HG03064 (cell line): ENCODE measurements around the gene RTCA.
A peak's percentile ranks its signal among the peaks of the same experiment; 100 is the strongest.
"Not testable (repeated sequence)": the region's sequence is repeated elsewhere in the genome, so short reads cannot be mapped to it uniquely, and the experiment has no call there.

Experiments
- ATAC-seq: cut with Tn5 transposase; IDR thresholded peaks from one replicate; pipeline ENCODE4 v1.9.1; 2021; ENCODE audit warnings: low read depth; ENCODE audit not compliant: unreplicated experiment

The RTCA gene

DNA sequence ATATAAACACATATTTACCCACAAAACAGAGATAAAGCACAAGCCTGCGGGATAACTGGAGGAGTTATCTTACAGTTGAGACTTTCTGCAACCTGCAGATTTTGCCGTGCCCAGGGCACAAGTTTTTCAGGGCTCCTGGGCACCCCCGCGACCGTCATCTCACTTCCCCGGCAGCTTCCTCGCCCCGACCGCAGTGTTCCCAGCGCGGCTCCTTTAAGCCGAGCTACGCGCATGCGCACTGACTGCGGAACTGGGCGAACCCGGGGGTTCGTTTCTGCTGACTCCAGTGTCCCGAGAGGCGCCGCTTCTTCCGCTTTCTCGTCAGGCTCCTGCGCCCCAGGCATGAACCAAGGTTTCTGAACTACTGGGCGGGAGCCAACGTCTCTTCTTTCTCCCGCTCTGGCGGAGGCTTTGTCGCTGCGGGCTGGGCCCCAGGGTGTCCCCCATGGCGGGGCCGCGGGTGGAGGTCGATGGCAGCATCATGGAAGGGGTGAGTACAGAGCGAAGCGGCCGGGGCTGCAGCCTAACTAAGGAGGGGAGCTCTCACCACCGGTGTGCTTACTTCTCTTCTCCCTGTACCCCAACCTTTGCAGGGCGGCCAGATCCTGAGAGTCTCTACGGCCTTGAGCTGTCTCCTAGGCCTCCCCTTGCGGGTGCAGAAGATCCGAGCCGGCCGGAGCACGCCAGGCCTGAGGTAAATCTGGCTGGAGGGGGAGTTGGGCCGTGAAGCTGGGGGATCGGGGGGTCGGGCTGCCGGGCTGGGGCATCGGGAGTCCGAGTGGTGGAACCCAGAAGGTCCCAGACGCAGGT is at the start of gene RTCA:
TSS of gene RTCA (plus strand) at position 286 of the 810 bp plus-strand sequence. CDS start at position 446, 160 bp downstream.
- ATAC-seq: peak; percentile 96

DNA sequence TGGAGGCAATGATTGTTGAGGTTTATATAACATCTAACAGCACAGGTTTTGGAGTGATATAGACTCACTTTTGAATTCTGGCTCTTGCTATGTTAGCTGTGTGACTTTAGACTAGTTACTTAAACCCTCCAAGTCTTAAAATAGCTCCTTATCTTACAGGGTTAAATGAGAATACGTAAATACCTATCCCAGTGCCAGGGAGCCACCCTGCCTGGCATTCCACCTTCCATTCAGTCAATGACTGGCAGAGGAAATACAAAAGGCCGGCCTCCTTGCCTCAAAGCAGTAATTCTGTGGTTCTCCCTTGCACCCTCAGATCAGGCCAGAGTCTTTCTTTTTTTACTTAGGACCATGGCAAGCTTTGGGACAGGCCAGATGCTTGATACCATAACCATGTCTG is 48.2 kb upstream of the RTCA start:
- ATAC-seq: no peak

DNA sequence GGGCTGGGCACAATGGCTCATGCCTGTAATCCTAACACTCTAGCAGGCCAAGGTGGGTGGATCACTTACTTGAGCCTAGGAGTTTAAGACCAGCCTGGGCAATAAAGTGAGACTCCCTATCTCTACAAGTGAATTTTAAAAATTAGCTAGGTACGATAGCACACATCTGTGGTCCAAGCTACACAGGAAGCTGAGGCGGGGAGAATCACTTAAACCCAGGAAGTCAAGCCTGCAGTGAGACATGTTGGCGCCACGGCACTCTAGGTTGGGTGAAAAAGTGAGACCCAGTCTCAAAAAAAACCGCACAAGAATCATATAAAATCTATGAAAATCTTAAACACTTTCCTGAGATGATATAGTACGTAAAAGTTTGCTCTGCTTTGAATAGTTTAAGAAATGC is 46.6 kb upstream of the RTCA start:
- no peak for ATAC-seq

- no peak for ATAC-seq
Observed at GRCh38 chr1:100219883-100220282, 46.1 kb upstream of the RTCA start.

DNA sequence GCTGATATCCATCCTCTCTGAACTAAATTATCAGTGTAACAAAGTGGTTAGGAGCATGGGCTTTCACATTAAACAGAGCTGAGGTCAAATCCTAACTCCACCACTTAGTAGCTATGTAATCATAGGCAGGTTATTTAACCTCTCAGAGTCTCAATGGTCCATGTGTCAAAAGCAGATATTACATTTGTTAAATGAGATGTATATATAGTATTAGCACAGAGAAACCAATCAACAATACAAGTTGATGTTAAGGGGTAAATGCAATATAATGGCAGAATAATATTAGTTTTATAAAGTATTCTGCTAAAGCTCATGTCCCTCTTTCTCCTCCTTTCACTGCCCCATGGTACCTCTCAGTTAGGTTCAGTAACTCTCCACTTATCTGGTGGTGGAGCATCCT is 43.6 kb upstream of the RTCA start:
- ATAC-seq: no peak

- ATAC-seq: no peak
Observed at GRCh38 chr1:100229681-100230443, 36.2 kb upstream of the RTCA start.

- ATAC-seq: no peak
Observed at GRCh38 chr1:100230765-100231164, 35.3 kb upstream of the RTCA start.

GRCh38 chr1:100231721-100232120 is 34.3 kb upstream of the RTCA start:
- no peak for ATAC-seq

DNA sequence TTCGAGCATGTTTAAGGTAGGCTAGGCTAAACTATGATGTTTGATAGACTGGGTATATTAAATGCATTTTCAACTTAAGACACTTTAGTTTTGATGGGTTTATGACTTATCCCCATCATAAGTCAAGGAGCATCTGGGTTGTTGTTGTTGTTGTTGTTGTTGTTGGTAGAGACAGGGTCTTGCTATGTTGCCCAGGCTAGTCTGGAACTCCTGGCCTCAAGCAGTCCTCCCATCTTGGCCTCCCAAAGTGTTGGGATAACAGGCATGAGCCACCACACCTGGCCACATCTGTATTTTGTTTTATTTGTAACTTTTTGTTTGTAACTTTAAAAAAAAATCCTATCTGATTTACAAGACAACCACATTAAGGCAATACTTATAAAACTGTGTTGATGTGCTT is 33.9 kb upstream of the RTCA start:
- no peak for ATAC-seq

GRCh38 chr1:100233566-100233965 is 32.5 kb upstream of the RTCA start:
- ATAC-seq: not testable (repeated sequence)

GRCh38 chr1:100234432-100234831 is 31.6 kb upstream of the RTCA start:
- no peak for ATAC-seq

DNA sequence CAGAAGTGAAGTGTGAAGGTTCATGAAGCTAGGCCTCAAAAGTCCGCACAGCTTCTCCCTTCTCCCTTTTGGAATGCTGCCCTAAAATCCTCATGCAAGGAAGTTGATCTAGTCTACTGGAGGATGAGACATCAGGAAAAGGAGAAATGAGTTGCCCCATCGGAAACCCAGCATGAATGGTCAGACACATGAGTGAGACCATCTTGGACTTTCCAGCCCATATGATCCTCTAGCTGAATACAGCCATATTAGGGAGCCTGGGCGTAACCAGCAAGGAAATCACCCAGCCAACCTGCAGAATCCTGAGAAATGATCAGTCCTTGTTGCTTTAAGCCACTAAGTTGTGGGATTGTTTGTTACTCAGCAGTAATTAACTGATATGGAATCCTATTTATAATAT is 28.9 kb upstream of the RTCA start:
- ATAC-seq: no peak

DNA sequence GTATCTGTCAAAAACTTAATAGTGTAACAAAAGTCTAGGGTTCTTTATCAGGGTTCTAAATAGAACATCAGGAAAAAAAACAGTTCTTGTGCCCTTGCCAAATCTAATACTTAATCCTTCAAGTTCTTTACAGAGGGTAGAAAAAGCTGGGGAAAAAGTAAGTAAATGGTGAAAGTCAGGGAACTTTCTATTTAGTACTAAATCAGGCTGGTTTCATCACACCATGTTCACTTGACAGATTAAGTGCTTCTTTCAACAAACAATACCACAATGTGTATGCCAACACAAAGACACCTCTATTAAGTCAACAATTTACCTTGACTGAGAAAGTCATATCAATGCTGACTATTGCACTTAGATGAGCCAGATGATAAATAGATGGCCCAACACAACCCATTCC is 26.1 kb upstream of the RTCA start:
- no peak for ATAC-seq

DNA sequence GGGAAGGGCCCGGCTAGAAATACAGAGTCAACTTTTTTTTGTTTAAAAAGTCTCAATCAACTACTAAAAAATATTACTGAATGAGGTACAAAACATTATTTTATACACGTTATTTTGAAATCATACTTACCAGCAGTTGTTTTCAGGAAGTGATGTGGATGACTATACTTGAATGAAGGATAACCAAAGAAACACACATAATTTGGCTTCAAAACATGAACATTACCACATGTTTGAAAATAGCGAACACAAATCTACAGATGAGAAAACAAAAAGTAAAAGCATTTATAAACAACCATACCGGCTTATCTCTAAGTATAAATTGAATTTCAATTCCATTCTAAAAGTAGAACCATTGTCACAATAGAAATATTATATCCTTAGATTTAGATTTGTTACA is 25.4 kb upstream of the RTCA start:
- no peak for ATAC-seq

DNA sequence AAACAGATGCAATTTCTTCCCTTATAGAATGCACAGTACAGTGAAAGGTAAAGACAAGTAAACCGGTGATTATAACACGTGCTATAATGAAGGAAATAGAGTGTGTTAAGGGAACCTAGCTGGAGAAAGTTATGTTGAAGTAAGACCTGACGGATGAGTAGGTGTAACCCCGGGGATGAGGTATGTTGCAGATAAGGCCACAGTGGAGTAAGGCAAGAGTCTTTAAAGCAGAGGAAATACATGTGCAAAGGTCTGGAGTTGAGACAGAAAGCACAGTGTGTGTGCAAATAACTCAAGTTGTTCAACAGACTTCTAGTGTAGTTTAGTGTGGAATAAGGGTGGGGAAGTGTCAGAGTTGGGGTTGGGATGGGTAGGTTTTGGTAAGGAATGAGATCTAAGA is 19.3 kb upstream of the RTCA start:
- ATAC-seq: no peak

GRCh38 chr1:100249155-100249536 is 16.9 kb upstream of the RTCA start:
- ATAC-seq: no peak

DNA sequence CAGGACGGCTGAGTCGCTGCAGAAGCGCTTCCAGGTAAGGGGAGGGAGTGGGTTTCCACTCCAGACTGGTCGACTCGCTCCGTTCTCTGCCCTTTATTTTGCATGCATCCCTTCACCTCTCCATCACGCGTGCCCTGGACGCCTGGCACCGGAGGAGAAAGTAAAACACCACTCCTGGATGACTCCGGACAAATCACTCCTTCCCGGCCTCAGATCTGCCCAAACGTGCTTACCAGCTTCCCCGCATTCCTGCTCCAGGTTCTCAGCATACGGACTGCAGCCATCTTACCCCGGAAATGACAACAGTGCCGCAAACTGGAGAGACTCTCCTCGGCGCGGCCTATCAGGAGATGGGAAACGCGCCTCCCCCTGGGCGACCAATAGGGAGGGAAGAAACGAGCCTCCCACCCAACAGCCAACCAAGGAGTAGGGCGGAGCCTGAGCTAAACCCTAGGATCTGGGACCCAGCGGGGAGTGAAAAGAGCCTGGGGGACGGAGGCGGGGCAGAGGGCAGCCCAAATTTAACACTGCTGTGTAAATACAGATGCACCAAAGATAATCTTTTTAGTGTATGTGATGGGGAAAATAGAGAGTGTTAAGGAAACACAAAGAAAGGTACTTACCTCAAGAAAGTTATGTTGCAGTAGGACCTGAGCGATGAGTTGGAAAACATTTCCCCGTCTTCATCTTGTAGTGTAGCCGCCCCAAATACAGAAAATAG is 16.3 kb upstream of the RTCA start, which contains the start of gene DBT:
TSS of gene DBT (minus strand) at position 298 of the 721 bp plus-strand sequence. CDS start at position 284, 14 bp downstream.
- peak; percentile 100 for ATAC-seq

- ATAC-seq: no peak
Observed at GRCh38 chr1:100250264-100250663, 15.8 kb upstream of the RTCA start.

DNA sequence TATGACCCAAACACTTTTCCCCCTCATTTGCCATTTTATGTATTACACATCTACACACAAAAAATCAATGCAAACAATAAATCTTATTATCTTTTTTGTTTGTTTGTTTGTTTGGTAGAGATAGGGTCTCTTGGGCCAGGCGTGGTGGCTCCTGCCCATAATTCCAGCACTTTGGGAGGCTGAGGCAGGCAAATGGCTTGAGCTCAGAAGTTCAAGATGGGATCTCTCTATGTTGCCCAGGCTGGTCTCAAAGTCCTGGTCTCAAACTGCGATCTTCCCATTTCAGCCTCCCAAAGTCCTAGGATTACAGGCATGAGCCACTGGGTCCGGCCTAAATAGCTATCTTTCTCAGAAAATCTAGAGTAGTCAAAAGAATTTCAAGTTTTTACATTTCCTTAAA is 15.2 kb upstream of the RTCA start:
- no peak for ATAC-seq

DNA sequence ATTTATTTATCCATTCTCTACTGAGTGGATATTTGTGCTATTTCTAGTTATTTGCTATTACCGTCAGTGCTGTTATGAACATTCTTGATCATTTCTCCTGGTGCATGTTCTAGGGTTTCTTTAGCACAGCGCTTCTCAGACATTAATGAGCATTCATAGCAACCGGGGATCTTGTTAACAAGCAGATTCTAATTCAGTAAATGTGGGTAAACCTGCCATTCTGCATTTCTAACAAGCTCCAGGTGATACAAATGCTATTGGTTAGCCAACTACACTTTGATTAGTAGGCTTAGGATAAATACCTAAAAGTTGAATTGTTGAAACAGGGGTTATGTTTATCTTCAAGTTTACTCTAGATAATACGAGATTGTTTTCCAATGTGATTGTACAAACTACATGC is 13.1 kb upstream of the RTCA start:
- no peak for ATAC-seq

DNA sequence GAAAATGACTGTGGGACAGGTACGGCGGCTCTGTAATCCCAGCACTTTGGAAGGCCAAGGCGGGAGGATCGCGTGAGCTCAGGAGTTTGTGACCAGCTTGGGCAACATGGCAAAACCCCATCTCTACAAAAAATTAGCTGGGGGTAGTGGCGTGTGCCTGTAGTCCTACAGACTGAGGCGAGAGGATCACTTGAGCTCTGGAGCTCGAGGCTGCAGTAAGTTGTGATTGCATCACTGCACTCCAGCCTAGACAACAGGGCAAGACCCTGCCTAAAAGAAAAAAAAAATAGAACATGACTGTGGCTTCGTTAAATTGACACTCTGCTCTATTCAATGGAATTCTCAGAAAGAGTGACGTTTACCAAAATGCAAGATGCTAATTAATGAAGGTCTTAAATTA is 12.5 kb upstream of the RTCA start:
- no peak for ATAC-seq
